Measurements from ENCODE around the gene HTRA1.

GRCh38 chr10:122494173-122494820 is 32.9 kb downstream of the HTRA1 start:
- TF ChIP-seq CTCF (IDR thresholded peaks at IDR 0.05) (no peak), POLR2A (IDR thresholded peaks at IDR 0.05) (no peak)
